GM21526 (cell line): ENCODE results near the gene SLC38A4.
"Not testable (repeated sequence)": the region's sequence is repeated elsewhere in the genome, so short reads cannot be mapped to it uniquely, and the experiment has no call there.

Experiments
- ATAC-seq: cut with Tn5 transposase; IDR thresholded peaks from one replicate; pipeline ENCODE4 v1.9.1; 2021; ENCODE audit warnings: moderate library complexity; ENCODE audit not compliant: unreplicated experiment, low FRiP score

The SLC38A4 gene

GRCh38 chr12:46779879-46780278 lies 45.9 kb downstream of the SLC38A4 start:
- no peak for ATAC-seq

- no peak for ATAC-seq
Measured at GRCh38 chr12:46779063-46779462, 46.7 kb downstream of the SLC38A4 start.

- no peak for ATAC-seq
Measured at GRCh38 chr12:46778415-46778814, 47.4 kb downstream of the SLC38A4 start.

GRCh38 chr12:46777587-46777986 lies 48.2 kb downstream of the SLC38A4 start:
- no peak for ATAC-seq

GRCh38 chr12:46775796-46776195 lies 50.0 kb downstream of the SLC38A4 start:
- no peak for ATAC-seq

GRCh38 chr12:46774322-46774633 lies 51.5 kb downstream of the SLC38A4 start:
- ATAC-seq: no peak

GRCh38 chr12:46773586-46774321 lies 52.0 kb downstream of the SLC38A4 start:
- no peak for ATAC-seq

- ATAC-seq: no peak
Measured at GRCh38 chr12:46771268-46771827, 54.4 kb downstream of the SLC38A4 start.

GRCh38 chr12:46770501-46771183 lies 55.2 kb downstream of the SLC38A4 start:
- ATAC-seq: no peak

GRCh38 chr12:46764005-46764404 lies 61.8 kb downstream of the SLC38A4 start:
- ATAC-seq: no peak

- no peak for ATAC-seq
Measured at GRCh38 chr12:46763230-46763629, 62.6 kb downstream of the SLC38A4 start.

- no peak for ATAC-seq
Measured at GRCh38 chr12:46754550-46754949, 71.2 kb downstream of the SLC38A4 start.

GRCh38 chr12:46752396-46752795 lies 73.4 kb downstream of the SLC38A4 start:
- ATAC-seq: no peak

- no peak for ATAC-seq
Measured at GRCh38 chr12:46751173-46751572, 74.6 kb downstream of the SLC38A4 start.

GRCh38 chr12:46749322-46749721 lies 76.5 kb downstream of the SLC38A4 start:
- ATAC-seq: no peak

GRCh38 chr12:46744283-46744682 lies 81.5 kb downstream of the SLC38A4 start:
- ATAC-seq: no peak

GRCh38 chr12:46743456-46743855 lies 82.3 kb downstream of the SLC38A4 start:
- no peak for ATAC-seq

GRCh38 chr12:46742271-46742670 lies 83.5 kb downstream of the SLC38A4 start:
- ATAC-seq: not testable (repeated sequence)

GRCh38 chr12:46725332-46725731 lies 100.5 kb downstream of the SLC38A4 start:
- no peak for ATAC-seq

GRCh38 chr12:46723629-46724419 lies 102.0 kb downstream of the SLC38A4 start:
- no peak for ATAC-seq
